Fibroblast of lung (primary cell): ENCODE measurements around the gene DOCK3. TPM values are rescaled to one million over a fixed set of nuclear protein-coding genes. Genes with fewer than 3 reads are reported as not detected.
"Not testable (repeated sequence)": the region's sequence is repeated elsewhere in the genome, so short reads cannot be mapped to it uniquely, and the experiment has no call there.

Experiments
- DNase-seq, 2 donors: peaks; one replicate each; pipeline versions ENCODE4 v3.0.0 to v3.0.0-alpha.2; 2010; ENCODE audit warnings: low read depth in 2 of 2
- H2AFZ ChIP-seq: 2 replicates; pipeline ENCODE4 v1.5.1; 2012; ENCODE audit warnings: low read length, control low read depth, inconsistent platforms
- H3K27ac ChIP-seq: 2 replicates; pipeline ENCODE4 v1.5.1; 2011; ENCODE audit warnings: low read length, control low read depth; ENCODE audit not compliant: insufficient read depth
- H3K27me3 ChIP-seq: 2 replicates; pipeline ENCODE4 v1.5.1; 2011; ENCODE audit warnings: mild to moderate bottlenecking, low read length; ENCODE audit not compliant: control insufficient read depth, insufficient read depth
- H3K36me3 ChIP-seq: 2 replicates; pipeline ENCODE4 v1.5.1; 2011; ENCODE audit warnings: low read length; ENCODE audit not compliant: control insufficient read depth, insufficient read depth
- H3K4me1 ChIP-seq: 2 replicates; pipeline ENCODE4 v1.5.1; 2011; ENCODE audit warnings: low read length; ENCODE audit not compliant: control insufficient read depth, insufficient read depth; ENCODE audit errors: extremely low read depth
- H3K4me2 ChIP-seq: 2 replicates; pipeline ENCODE4 v1.5.1; 2011; ENCODE audit warnings: low read length, control low read depth; ENCODE audit not compliant: insufficient read depth; ENCODE audit errors: extremely low read depth
- H3K4me3 ChIP-seq, 4 experiments: fragments of 200-600 bp in 1 of 4; sonication (generic) in 1 of 4; replicated peaks in 1 of 4; 2 replicates each; pipeline ENCODE4 v1.5.1; 2011 to 2016; ENCODE audit warnings: low read length in 4 of 4, low read depth in 3 of 4, mild to moderate bottlenecking in 3 of 4, control low read depth in 2 of 4, inconsistent platforms in 1 of 4, mixed read lengths in 1 of 4; ENCODE audit not compliant: insufficient read depth in 1 of 4; ENCODE audit errors: control extremely low read depth in 1 of 4
- H3K79me2 ChIP-seq: 2 replicates; pipeline ENCODE4 v1.5.1; 2012; ENCODE audit warnings: mild to moderate bottlenecking, low read length, inconsistent platforms; ENCODE audit not compliant: control insufficient read depth, insufficient read depth
- H3K9ac ChIP-seq: 2 replicates; pipeline ENCODE4 v1.5.1; 2011; ENCODE audit warnings: mild to moderate bottlenecking, low read length, control low read depth; ENCODE audit not compliant: insufficient read depth
- H3K9me3 ChIP-seq: 2 replicates; pipeline ENCODE4 v1.5.1; 2012; ENCODE audit warnings: low read depth, low read length; ENCODE audit not compliant: control insufficient read depth, insufficient read depth
- H4K20me1 ChIP-seq: 2 replicates; pipeline ENCODE4 v1.5.1; 2011; ENCODE audit warnings: low read length; ENCODE audit not compliant: control insufficient read depth, insufficient read depth; ENCODE audit errors: extremely low read depth
- EZH2 ChIP-seq: IDR thresholded peaks from 2 replicates; pipeline ENCODE4 v1.5.1; 2012; ENCODE audit warnings: low read length, control low read depth, mild to moderate bottlenecking; ENCODE audit errors: missing control alignments
- polyA plus RNA-seq, 2 donors: library from polyadenylated mRNA; depleted of rRNA in 1 of 2; stranded (reverse) in 1 of 2; unstranded in 1 of 2; fragments of >200 nt; gene quantifications; 2 replicates each; pipeline ENCODE4 v1.2.1, GENCODE V29; 2011 to 2012; ENCODE audit warnings: missing spikeins in 1 of 2
- total RNA-seq: library from RNA; depleted of rRNA; stranded (reverse); fragments of >200 nt; gene quantifications from 2 replicates; pipeline ENCODE4 v1.2.1, GENCODE V29; 2014
- TF ChIP-seq, protein P1 (sequence below), 2 donors: IDR thresholded peaks in 1 of 2; conservative IDR thresholded peaks in 1 of 2; 1 replicate in 1 of 2; 2 replicates in 1 of 2; pipeline ENCODE4 v1.5.1; 2011 to 2012; ENCODE audit warnings: low read length in 2 of 2, control low read depth in 1 of 2, inconsistent platforms in 1 of 2, low read depth in 1 of 2, mild to moderate bottlenecking in 1 of 2

DOCK3 gene
- total and polyA plus RNA-seq, 2 donors (not counting 1 experiment from before 2014, with no cell fraction given), result 0.07 to 0.17 TPM

DNA sequence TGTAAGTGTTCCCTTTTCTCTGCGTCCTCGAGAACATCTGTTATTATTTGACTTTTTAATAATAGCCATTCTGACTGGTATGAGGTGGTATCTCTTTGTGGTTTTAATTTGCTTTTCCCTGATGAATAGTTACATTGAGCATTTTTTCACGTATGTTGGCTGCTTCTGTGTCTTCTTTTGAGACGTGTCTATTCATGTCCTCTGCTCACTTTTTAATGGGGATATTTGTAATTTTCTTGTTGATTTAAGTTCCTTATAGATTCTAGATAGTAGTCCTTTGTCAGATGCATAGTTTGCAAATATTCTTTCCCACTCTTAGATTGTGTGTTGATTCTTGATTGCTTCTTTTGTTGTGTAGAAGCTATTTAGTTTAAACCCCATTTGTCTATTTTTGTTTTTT is 179.2 kb downstream of the DOCK3 start:
- no peaks in the 10 kb centered on the region for H3K36me3 ChIP-seq
- no peak for DNase-seq
- H3K4me1 ChIP-seq, result no peaks in the 10 kb centered on the region
- no peak overlapping the region for H3K27ac ChIP-seq
- TF ChIP-seq EZH2, result no peak
- TF ChIP-seq, protein P1, sequence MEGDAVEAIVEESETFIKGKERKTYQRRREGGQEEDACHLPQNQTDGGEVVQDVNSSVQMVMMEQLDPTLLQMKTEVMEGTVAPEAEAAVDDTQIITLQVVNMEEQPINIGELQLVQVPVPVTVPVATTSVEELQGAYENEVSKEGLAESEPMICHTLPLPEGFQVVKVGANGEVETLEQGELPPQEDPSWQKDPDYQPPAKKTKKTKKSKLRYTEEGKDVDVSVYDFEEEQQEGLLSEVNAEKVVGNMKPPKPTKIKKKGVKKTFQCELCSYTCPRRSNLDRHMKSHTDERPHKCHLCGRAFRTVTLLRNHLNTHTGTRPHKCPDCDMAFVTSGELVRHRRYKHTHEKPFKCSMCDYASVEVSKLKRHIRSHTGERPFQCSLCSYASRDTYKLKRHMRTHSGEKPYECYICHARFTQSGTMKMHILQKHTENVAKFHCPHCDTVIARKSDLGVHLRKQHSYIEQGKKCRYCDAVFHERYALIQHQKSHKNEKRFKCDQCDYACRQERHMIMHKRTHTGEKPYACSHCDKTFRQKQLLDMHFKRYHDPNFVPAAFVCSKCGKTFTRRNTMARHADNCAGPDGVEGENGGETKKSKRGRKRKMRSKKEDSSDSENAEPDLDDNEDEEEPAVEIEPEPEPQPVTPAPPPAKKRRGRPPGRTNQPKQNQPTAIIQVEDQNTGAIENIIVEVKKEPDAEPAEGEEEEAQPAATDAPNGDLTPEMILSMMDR (conservative IDR thresholded peaks at IDR 0.05 in 1 of 2, IDR thresholded peaks at IDR 0.05 in 1 of 2; ENCODE audit: low read depth in 1 of 2, low read length in 2 of 2), result no peak
- no peaks in the 10 kb centered on the region for H3K9me3 ChIP-seq
- no peak overlapping the region for H3K4me2 ChIP-seq
- no peak overlapping the region for H3K4me3 ChIP-seq
- no peaks in the 10 kb centered on the region for H3K79me2 ChIP-seq
- no peaks in the 10 kb centered on the region for H4K20me1 ChIP-seq
- no peak overlapping the region for H2AFZ ChIP-seq
- H3K9ac ChIP-seq, result no peak overlapping the region
- no peaks in the 10 kb centered on the region for H3K27me3 ChIP-seq

DNA sequence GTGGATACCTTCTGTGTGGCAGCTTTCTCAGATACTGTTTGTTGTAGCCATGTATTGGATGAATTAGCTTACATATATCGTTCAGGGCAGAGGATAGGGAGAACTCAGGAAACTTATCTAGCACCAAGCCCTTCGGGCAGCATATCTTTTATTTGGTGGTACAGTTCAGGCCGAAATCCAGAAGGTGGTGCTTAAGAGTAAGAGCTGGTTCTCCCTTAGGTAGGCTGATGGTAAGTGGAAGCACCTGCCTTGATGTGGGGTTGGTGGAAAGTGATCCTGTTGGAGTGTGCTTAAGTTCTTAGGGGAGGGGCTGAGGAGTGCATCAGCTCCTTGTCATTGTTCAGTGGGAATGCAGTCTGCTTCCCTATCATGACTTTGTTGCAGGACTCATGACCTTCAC is 187.5 kb downstream of the DOCK3 start:
- no peak overlapping the region for H3K27ac ChIP-seq
- no peak for DNase-seq
- no peak overlapping the region for H2AFZ ChIP-seq
- TF ChIP-seq, protein P1 (conservative IDR thresholded peaks at IDR 0.05 in 1 of 2, IDR thresholded peaks at IDR 0.05 in 1 of 2; ENCODE audit: low read depth in 1 of 2, low read length in 2 of 2), result no peak
- TF ChIP-seq EZH2, result no peak
- no peaks in the 10 kb centered on the region for H4K20me1 ChIP-seq
- H3K4me1 ChIP-seq, result no peaks in the 10 kb centered on the region
- H3K79me2 ChIP-seq, result no peaks in the 10 kb centered on the region
- H3K4me2 ChIP-seq, result no peak overlapping the region
- no peaks in the 10 kb centered on the region for H3K36me3 ChIP-seq
- no peaks in the 10 kb centered on the region for H3K27me3 ChIP-seq
- no peak overlapping the region for H3K4me3 ChIP-seq
- no peak overlapping the region for H3K9ac ChIP-seq
- no peaks in the 10 kb centered on the region for H3K9me3 ChIP-seq

DNA sequence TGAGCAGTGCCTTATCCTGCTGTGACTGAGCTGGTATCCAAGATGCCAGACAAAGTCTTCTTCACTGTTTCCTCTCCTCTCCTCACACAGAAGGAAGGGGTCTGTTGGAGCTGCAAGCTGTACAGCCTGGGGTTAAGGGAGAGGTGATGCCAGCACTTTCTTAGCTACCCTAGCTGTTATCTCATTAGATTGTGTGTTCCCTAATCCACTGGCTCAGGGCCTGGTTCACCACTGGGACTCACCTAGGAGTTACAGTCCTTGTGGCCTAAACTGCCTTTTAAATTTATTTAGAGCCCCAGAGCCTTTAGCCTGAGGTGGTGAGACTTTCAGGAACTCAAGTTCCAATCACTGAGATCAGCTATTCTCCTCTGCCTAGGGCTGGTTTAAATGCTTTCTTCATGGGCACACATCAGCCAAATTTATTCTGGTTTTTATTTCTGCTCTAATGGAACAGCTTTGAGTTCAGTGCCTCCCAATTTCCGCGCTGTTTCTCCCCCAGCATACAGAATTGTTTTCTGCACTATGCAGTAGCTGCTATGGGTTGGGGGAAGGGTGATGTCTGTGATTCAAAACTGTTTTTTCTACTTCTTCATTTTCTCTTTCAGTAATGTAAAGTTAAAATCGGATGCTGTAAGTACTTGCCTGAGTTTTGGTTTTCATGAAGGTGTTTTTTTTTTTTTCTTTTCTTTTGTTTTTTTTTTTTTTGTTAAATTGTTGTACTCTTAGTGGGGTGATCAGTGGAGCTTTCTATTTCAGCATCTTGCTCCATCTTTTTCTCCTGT is 198.8 kb downstream of the DOCK3 start:
- H3K4me3 ChIP-seq, result no peak overlapping the region
- H3K4me2 ChIP-seq, result no peak overlapping the region
- TF ChIP-seq, protein P1 (conservative IDR thresholded peaks at IDR 0.05 in 1 of 2, IDR thresholded peaks at IDR 0.05 in 1 of 2; ENCODE audit: low read depth in 1 of 2, low read length in 2 of 2), result no peak
- TF ChIP-seq EZH2, result no peak
- H3K27me3 ChIP-seq, result no peaks in the 10 kb centered on the region
- no peak overlapping the region for H3K27ac ChIP-seq
- H4K20me1 ChIP-seq, result no peaks in the 10 kb centered on the region
- no peak overlapping the region for H3K9ac ChIP-seq
- H3K4me1 ChIP-seq, result no peaks in the 10 kb centered on the region
- no peak overlapping the region for H2AFZ ChIP-seq
- H3K36me3 ChIP-seq, result no peaks in the 10 kb centered on the region
- no peaks in the 10 kb centered on the region for H3K9me3 ChIP-seq
- no peaks in the 10 kb centered on the region for H3K79me2 ChIP-seq
- no peak for DNase-seq

DNA sequence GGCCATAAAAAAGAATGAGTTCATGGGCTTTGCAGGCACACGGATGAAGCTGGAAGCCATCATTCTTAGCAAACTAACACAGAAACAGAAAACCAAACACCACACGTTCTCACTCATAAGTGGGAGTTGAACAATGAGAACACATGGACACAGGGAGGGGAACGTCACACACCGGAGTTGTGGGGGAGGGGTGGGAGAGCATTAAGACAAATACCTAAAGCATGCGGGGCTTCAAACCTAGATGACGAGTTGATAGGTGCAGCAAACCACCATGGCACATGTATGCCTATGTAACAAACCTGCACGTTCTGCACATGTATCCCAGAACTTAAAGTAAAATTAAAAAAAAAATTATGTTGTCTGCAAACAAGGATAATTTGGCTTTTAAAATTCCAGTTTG is 200.1 kb downstream of the DOCK3 start:
- not testable (repeated sequence) for H3K79me2 ChIP-seq, H3K27ac ChIP-seq, H3K27me3 ChIP-seq, H3K4me1 ChIP-seq, H3K36me3 ChIP-seq, H3K4me3 ChIP-seq, H3K9me3 ChIP-seq, H2AFZ ChIP-seq, DNase-seq, H3K4me2 ChIP-seq, H4K20me1 ChIP-seq, H3K9ac ChIP-seq
